Endothelial cell (in vitro differentiated cells): Measurements from ENCODE around the gene EPS8L3. TPM values are rescaled to one million over a fixed set of nuclear protein-coding genes. Genes with fewer than 3 reads are reported as not detected.

Source experiments
- DNase-seq: peaks from one replicate; pipeline ENCODE4 v3.0.0; 2021; ENCODE audit warnings: low spot score
- H3K27ac Mint-ChIP-seq: one replicate; pipeline ENCODE4 v1.8.0; 2021; ENCODE audit warnings: mixed read lengths, inconsistent platforms; ENCODE audit not compliant: unreplicated experiment
- H3K27me3 Mint-ChIP-seq: one replicate; pipeline ENCODE4 v1.8.0; 2021; ENCODE audit warnings: mild to moderate bottlenecking, moderate library complexity, mixed read lengths, inconsistent platforms; ENCODE audit not compliant: unreplicated experiment
- H3K36me3 Mint-ChIP-seq: one replicate; pipeline ENCODE4 v1.8.0; 2021; ENCODE audit warnings: mild to moderate bottlenecking, low read depth, mixed read lengths, inconsistent platforms; ENCODE audit not compliant: unreplicated experiment
- H3K4me1 Mint-ChIP-seq: one replicate; pipeline ENCODE4 v1.8.0; 2021; ENCODE audit warnings: mild to moderate bottlenecking, mixed read lengths, inconsistent platforms; ENCODE audit not compliant: unreplicated experiment
- H3K4me3 Mint-ChIP-seq: one replicate; pipeline ENCODE4 v1.8.0; 2021; ENCODE audit warnings: mild to moderate bottlenecking, mixed read lengths, inconsistent platforms; ENCODE audit not compliant: unreplicated experiment
- H3K9me3 Mint-ChIP-seq: one replicate; pipeline ENCODE4 v1.8.0; 2021; ENCODE audit warnings: mixed read lengths, inconsistent platforms; ENCODE audit not compliant: unreplicated experiment
- total RNA-seq: library from RNA; stranded (reverse); fragmentation: NEBNext Ultra II Directional; extraction: Animal tissue kit (Norgen Biotek cat#: 25700); gene quantifications from one replicate; pipeline ENCODE4 v1.2.1, GENCODE V29; 2021; ENCODE audit not compliant: unreplicated experiment
- TF ChIP-seq, protein P1 (sequence below): fragments of 200-600 bp; sonication (generic); IDR thresholded peaks from one replicate; pipeline ENCODE4 v1.5.0; 2021; ENCODE audit warnings: antibody characterized with exemption; ENCODE audit not compliant: unreplicated experiment

The EPS8L3 gene
- total RNA-seq, 1 donor from 2014 or later, result not detected

DNA sequence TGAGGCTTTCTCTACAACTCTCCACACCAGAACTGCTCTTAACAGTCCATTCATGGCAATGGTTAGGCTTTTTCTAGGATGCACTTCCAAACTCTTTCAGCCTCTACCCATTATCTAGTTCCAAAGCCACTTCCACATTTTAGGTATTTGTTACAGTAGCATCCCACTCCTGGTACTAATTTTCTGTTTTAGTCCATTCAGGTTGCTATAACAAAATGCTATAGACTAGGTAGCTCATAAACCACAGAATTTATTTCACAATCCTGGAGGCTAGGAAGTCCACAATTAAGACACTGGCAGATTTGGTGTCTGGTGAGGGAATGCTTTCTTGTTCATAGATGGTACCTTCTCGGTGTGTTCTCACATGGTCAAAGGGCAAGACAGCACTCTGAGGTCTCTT lies 17.3 kb upstream of the EPS8L3 start:
- H3K27ac Mint-ChIP-seq, result no peak overlapping the region
- TF ChIP-seq, protein P1, sequence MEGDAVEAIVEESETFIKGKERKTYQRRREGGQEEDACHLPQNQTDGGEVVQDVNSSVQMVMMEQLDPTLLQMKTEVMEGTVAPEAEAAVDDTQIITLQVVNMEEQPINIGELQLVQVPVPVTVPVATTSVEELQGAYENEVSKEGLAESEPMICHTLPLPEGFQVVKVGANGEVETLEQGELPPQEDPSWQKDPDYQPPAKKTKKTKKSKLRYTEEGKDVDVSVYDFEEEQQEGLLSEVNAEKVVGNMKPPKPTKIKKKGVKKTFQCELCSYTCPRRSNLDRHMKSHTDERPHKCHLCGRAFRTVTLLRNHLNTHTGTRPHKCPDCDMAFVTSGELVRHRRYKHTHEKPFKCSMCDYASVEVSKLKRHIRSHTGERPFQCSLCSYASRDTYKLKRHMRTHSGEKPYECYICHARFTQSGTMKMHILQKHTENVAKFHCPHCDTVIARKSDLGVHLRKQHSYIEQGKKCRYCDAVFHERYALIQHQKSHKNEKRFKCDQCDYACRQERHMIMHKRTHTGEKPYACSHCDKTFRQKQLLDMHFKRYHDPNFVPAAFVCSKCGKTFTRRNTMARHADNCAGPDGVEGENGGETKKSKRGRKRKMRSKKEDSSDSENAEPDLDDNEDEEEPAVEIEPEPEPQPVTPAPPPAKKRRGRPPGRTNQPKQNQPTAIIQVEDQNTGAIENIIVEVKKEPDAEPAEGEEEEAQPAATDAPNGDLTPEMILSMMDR, result no peak
- no peak for DNase-seq
- peaks cover 4% of the 10 kb centered on the region for H3K4me1 Mint-ChIP-seq
- H3K36me3 Mint-ChIP-seq, result peaks cover 5% of the 10 kb centered on the region
- H3K9me3 Mint-ChIP-seq, result no peaks in the 10 kb centered on the region
- peaks cover 6% of the 10 kb centered on the region for H3K27me3 Mint-ChIP-seq
- no peak overlapping the region for H3K4me3 Mint-ChIP-seq

DNA sequence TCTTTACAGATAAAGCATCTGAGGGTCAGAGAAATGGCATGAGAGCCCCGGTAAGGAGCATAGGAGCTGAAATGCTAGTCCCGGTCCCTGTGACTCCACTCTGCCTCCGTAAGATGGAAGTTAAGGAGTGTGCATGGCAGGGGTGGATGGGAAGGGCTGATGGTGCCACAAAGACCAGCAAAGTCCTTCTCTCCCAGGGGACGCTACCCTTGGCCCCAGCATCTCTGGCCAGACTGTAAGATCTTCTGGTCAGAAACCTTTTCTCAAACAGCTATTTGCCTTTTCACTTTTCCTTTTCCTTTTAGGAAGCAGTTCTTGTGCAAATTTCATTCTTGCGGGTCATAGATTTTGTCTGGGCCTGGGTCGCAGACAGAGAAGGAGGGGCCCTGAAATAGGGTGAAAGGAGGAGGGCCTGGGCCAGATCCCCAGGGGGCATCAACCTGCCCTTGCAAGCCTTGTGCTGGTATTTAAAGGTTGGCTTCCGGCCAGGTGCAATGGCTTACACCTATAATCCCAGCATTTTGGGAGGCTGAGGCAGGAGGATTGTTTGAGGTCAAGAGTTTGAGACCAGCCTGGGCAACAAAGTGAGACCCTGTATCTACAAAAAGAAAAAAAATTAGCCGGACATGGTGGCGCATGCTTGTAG lies 14.4 kb upstream of the EPS8L3 start:
- no peak for DNase-seq
- H3K4me1 Mint-ChIP-seq, result peaks cover under 1% of the 10 kb centered on the region
- TF ChIP-seq, protein P1, result no peak
- H3K27ac Mint-ChIP-seq, result no peak overlapping the region
- peaks cover 5% of the 10 kb centered on the region for H3K36me3 Mint-ChIP-seq
- H3K27me3 Mint-ChIP-seq, result no peaks in the 10 kb centered on the region
- H3K4me3 Mint-ChIP-seq, result no peak overlapping the region
- no peaks in the 10 kb centered on the region for H3K9me3 Mint-ChIP-seq

DNA sequence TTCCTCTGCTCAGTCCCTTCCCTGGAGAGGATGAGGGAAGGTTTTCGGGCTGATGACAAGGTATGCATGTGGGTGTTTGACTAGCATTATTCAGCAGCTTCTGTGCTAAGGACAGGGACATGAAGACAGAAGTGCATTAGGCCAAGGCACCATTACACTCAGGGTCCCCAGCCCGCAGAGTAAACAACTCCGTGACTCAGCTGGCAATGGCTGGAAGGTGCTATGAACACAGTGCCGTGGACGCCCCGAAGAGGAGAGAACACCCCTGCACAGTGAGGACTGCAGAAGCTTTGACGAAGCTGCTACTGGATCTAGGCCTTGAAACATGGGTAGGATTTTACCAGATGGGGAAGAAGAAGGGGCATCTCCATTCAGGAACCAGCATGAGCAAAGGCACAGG lies 13.7 kb upstream of the EPS8L3 start:
- no peak for DNase-seq

DNA sequence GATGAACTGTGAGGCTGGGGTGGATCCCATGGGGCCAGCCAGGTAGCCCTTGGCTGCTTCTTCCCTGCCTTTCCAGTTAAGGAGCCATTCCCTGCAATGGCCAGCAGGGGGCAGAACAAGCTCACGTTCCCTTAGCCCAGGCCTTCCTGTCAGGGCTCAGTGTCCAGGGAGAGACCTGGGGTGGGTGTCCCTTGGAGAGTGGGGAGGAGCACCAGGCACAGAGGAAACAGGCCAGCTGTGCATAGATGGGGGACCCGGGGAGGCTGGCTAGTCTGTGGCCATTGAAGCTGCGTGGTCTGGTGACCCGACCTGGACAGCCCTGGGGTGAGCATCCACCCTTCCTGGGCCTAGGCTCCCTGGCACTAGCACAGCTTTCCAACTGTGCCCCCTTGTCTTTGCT lies 13.2 kb upstream of the EPS8L3 start:
- no peak overlapping the region for H3K27ac Mint-ChIP-seq
- H3K27me3 Mint-ChIP-seq, result no peaks in the 10 kb centered on the region
- H3K9me3 Mint-ChIP-seq, result no peaks in the 10 kb centered on the region
- H3K36me3 Mint-ChIP-seq, result peaks cover 5% of the 10 kb centered on the region
- H3K4me3 Mint-ChIP-seq, result no peak overlapping the region
- H3K4me1 Mint-ChIP-seq, result no peaks in the 10 kb centered on the region
- TF ChIP-seq, protein P1, result peak; percentile 94
- peak; percentile 83 for DNase-seq

More for the DNA sequence above, 13.7 kb upstream of the EPS8L3 start:
- H3K9me3 Mint-ChIP-seq, result no peaks in the 10 kb centered on the region
- TF ChIP-seq, protein P1, result no peak
- no peaks in the 10 kb centered on the region for H3K27me3 Mint-ChIP-seq
- no peaks in the 10 kb centered on the region for H3K4me1 Mint-ChIP-seq
- H3K4me3 Mint-ChIP-seq, result no peak overlapping the region
- H3K36me3 Mint-ChIP-seq, result peaks cover 5% of the 10 kb centered on the region
- H3K27ac Mint-ChIP-seq, result no peak overlapping the region

DNA sequence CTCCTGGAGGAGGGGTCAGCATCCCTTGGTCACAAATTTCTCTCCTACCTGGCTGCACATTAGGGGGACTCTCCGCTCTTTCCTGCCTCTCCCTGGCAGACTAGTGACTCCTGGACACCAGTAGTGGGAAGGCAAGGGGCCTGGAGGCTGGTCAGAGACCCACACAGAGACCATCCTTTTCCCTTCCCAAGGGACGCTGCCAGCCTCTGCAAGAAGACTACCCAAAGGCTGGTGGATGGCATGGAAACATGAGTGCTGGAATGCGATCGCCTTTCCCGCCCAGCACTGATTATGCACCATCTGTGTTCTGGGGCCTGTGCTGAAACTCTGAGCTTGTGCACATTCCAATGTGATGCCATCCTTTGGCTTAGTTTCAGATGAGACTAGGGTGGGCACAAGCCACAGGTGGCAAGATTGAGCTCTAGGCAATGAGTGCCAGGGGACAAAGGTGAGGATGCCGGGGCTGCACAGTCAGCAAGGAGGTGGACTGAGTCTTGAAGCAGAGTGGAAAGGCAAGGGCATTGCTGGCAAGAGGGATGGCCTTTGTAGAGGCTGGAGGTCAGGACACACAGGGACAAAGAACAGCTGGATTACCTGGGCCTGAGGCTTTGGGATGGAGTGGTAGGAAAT lies 12.6 kb upstream of the EPS8L3 start:
- Mint-ChIP-seq H3K27ac (no peak overlapping the region), H3K36me3 (peaks cover 5% of the 10 kb centered on the region), H3K4me3 (no peak overlapping the region), H3K4me1 (no peaks in the 10 kb centered on the region), H3K27me3 (no peaks in the 10 kb centered on the region), H3K9me3 (no peaks in the 10 kb centered on the region)
- TF ChIP-seq, protein P1, result no peak
- DNase-seq, result no peak
